SU-DHL-6 (cell line): ENCODE measurements around the gene ACOX3.

ENCODE experiments used
- CTCF ChIP-seq: fragments of 200-600 bp; sonication (generic); IDR thresholded peaks from one replicate; pipeline ENCODE4 v1.5.1; 2017; ENCODE audit warnings: antibody characterized with exemption, mild to moderate bottlenecking, low read length, moderate library complexity; ENCODE audit not compliant: insufficient read depth, poor library complexity, severe bottlenecking
- EZH2phosphoT487 ChIP-seq: fragments of 200-600 bp; sonication (generic), shearing (Covaris generic); conservative IDR thresholded peaks from 2 replicates; pipeline ENCODE4 v1.6.1; 2018; ENCODE audit warnings: mild to moderate bottlenecking, antibody characterized with exemption, low read length, moderate library complexity, mixed read lengths

DNA sequence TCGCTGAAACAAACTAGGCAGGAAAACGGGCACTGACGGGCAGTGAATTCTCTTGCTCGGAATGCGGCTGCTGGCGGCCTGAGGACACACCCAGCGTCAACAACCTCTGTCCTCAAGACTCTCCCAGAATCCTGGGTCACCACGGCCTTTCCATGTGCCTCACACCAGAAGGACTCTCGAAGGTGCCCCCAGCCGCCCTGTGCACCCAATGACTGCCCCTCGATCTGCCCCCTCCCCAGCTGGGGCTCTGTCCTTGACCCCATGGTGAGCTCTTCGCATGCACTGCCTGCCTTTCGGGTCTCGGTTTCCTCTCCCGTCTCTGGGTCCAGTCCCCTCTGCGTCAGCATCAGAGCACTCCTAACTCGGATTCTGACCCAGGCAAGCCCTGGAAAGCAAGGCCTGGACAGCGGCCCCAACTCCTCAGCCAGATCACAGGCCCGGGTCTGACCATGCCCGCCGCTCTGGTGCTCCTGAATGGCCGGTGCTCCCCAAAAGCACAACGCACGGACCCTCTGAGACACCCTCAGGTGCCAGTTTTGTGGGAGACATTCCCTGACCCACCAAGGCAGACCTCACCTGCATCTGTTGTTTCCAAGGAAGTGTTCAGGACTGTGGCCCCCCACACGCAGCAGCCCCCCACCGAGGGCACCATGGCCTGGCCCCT, 56.0 kb downstream of the ACOX3 start:
- TF ChIP-seq CTCF, result no peak
- TF ChIP-seq EZH2phosphoT487, result no peak
